GM19193 (cell line): Measurements from ENCODE around the gene CLCN4.

Source experiments
- POLR2A ChIP-seq: IDR thresholded peaks from 4 replicates; pipeline ENCODE4 v1.6.1; 2011; ENCODE audit not compliant: insufficient read depth, insufficient read length; ENCODE audit errors: extremely low read depth

Gene CLCN4

GRCh38 chrX:10152086-10152485, 4.7 kb upstream of the CLCN4 start:
- TF ChIP-seq POLR2A = no peak

- no peak for TF ChIP-seq POLR2A
Observed at GRCh38 chrX:10155137-10155536, 1.6 kb upstream of the CLCN4 start.

GRCh38 chrX:10157032-10157341, 212 bp downstream of the CLCN4 start:
- no peak for TF ChIP-seq POLR2A

GRCh38 chrX:10157543-10157942, 768 bp downstream of the CLCN4 start:
- TF ChIP-seq POLR2A = no peak

- no peak for TF ChIP-seq POLR2A
Observed at GRCh38 chrX:10158279-10159144, 1.7 kb downstream of the CLCN4 start.

- no peak for TF ChIP-seq POLR2A
Observed at GRCh38 chrX:10159145-10159468, 2.3 kb downstream of the CLCN4 start.

GRCh38 chrX:10160211-10160610, 3.4 kb downstream of the CLCN4 start:
- TF ChIP-seq POLR2A = no peak

- no peak for TF ChIP-seq POLR2A
Observed at GRCh38 chrX:10163031-10163430, 6.3 kb downstream of the CLCN4 start.

GRCh38 chrX:10164879-10165278, 8.1 kb downstream of the CLCN4 start:
- TF ChIP-seq POLR2A = no peak

- TF ChIP-seq POLR2A = no peak
Observed at GRCh38 chrX:10165580-10166247, 8.9 kb downstream of the CLCN4 start.

- TF ChIP-seq POLR2A = no peak
Observed at GRCh38 chrX:10166248-10166716, 9.5 kb downstream of the CLCN4 start.

GRCh38 chrX:10166731-10167151, 10.0 kb downstream of the CLCN4 start:
- no peak for TF ChIP-seq POLR2A

- no peak for TF ChIP-seq POLR2A
Observed at GRCh38 chrX:10167573-10167972, 10.8 kb downstream of the CLCN4 start.

GRCh38 chrX:10168226-10168625, 11.5 kb downstream of the CLCN4 start:
- TF ChIP-seq POLR2A = no peak

- TF ChIP-seq POLR2A = no peak
Observed at GRCh38 chrX:10169175-10169574, 12.4 kb downstream of the CLCN4 start.

GRCh38 chrX:10171249-10171648, 14.5 kb downstream of the CLCN4 start:
- TF ChIP-seq POLR2A = no peak
